ENCODE results near the gene SSH2.
A peak's percentile ranks its signal among the peaks of the same experiment; 100 is the strongest.

The SSH2 gene

GRCh38 chr17:29722411-29723198, 207.4 kb downstream of the SSH2 start:
- peak; percentile 93 for DNase-seq (ENCODE audit: low read depth)
- TF ChIP-seq, protein P1, sequence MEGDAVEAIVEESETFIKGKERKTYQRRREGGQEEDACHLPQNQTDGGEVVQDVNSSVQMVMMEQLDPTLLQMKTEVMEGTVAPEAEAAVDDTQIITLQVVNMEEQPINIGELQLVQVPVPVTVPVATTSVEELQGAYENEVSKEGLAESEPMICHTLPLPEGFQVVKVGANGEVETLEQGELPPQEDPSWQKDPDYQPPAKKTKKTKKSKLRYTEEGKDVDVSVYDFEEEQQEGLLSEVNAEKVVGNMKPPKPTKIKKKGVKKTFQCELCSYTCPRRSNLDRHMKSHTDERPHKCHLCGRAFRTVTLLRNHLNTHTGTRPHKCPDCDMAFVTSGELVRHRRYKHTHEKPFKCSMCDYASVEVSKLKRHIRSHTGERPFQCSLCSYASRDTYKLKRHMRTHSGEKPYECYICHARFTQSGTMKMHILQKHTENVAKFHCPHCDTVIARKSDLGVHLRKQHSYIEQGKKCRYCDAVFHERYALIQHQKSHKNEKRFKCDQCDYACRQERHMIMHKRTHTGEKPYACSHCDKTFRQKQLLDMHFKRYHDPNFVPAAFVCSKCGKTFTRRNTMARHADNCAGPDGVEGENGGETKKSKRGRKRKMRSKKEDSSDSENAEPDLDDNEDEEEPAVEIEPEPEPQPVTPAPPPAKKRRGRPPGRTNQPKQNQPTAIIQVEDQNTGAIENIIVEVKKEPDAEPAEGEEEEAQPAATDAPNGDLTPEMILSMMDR (conservative IDR thresholded peaks at IDR 0.05; ENCODE audit: control insufficient read depth, insufficient read depth, low read depth, low read length): no peak
- no peak overlapping the region for H3K4me3 ChIP-seq (ENCODE audit: control insufficient read depth, low read depth, low read length)

GRCh38 chr17:29720551-29720950, 209.5 kb downstream of the SSH2 start:
- no peak overlapping the region for H3K4me3 ChIP-seq (ENCODE audit: control insufficient read depth, low read depth, low read length)
- DNase-seq (ENCODE audit: low read depth): no peak
- TF ChIP-seq, protein P1 (conservative IDR thresholded peaks at IDR 0.05; ENCODE audit: control insufficient read depth, insufficient read depth, low read depth, low read length): no peak

GRCh38 chr17:29719469-29719868, 210.6 kb downstream of the SSH2 start:
- TF ChIP-seq, protein P1 (conservative IDR thresholded peaks at IDR 0.05; ENCODE audit: control insufficient read depth, insufficient read depth, low read depth, low read length): no peak
- no peak for DNase-seq (ENCODE audit: low read depth)
- H3K4me3 ChIP-seq (ENCODE audit: control insufficient read depth, low read depth, low read length): no peak overlapping the region

- no peak for DNase-seq (ENCODE audit: low read depth)
- H3K4me3 ChIP-seq (ENCODE audit: control insufficient read depth, low read depth, low read length): no peak overlapping the region
- TF ChIP-seq, protein P1 (conservative IDR thresholded peaks at IDR 0.05; ENCODE audit: control insufficient read depth, insufficient read depth, low read depth, low read length): no peak
Observed at GRCh38 chr17:29718446-29719039, 211.5 kb downstream of the SSH2 start.

- TF ChIP-seq, protein P1 (conservative IDR thresholded peaks at IDR 0.05; ENCODE audit: control insufficient read depth, insufficient read depth, low read depth, low read length): no peak
- no peak overlapping the region for H3K4me3 ChIP-seq (ENCODE audit: control insufficient read depth, low read depth, low read length)
- DNase-seq (ENCODE audit: low read depth): no peak
Observed at GRCh38 chr17:29717817-29718216, 212.2 kb downstream of the SSH2 start.

DNA sequence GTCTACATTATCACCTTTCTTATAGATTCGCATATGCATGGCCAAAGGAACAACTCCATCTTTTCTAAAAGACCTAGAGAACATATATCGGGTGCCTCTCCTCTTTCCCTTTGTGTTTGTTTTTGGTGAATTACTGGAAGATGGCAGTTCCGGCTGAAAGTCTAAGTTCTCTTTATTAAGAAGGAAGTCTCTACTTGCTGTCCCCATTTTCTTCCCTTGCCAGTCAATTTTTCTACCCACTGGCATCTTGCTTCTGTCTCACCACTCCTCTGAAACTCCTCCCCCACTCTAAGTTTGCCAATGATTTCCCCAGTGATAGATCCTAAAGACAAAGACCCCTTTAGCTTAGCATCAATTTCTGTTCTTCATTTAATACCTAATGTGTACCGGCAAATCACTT, 213.5 kb downstream of the SSH2 start:
- H3K4me3 ChIP-seq (ENCODE audit: control insufficient read depth, low read depth, low read length): no peak overlapping the region
- TF ChIP-seq, protein P1 (conservative IDR thresholded peaks at IDR 0.05; ENCODE audit: control insufficient read depth, insufficient read depth, low read depth, low read length): no peak
- no peak for DNase-seq (ENCODE audit: low read depth)
